Colon (tissue), 2 donors: ENCODE measurements around the gene EIF2S2.

Experiments
- FAIRE-seq: peaks from 2 replicates; lab custom pipeline; 2012; peaks lifted over from hg19 to GRCh38; lab: Jason Lieb, UNC
- donor health status: control.
- donor health status: control.

EIF2S2 gene

DNA sequence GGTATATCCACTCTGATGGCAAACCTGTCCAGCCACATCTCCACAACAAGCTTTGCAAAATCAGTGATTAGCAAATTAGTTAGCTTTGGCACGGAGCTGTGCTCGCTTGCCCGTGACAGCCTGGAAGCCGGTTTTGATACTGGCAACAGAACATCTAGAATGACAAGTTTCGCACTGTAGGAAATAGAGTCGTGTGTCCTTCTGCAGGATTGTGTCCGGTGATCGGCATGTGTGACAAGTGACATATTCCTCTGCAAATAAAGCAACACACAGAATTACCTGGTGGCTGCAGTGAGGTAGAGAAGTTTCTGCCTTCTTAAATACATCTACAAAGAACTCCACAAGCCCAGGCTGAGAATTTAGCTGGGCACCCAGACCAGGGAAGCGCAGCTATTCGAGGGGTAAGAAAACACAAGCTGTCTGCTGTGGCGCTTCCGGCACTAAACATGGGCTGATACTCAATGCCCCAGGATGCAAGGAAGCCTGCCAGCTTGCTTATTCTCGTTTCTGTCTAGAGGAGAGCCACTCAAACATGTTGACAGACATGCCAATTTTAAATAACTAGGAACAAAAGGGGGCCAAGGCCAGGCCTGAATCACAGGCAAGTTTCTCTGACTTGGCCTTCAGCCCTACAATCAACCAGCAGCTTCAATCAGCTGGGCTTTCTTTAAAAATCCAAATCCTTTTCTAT is 22.2 kb downstream of the EIF2S2 start:
- FAIRE-seq, result no peak

DNA sequence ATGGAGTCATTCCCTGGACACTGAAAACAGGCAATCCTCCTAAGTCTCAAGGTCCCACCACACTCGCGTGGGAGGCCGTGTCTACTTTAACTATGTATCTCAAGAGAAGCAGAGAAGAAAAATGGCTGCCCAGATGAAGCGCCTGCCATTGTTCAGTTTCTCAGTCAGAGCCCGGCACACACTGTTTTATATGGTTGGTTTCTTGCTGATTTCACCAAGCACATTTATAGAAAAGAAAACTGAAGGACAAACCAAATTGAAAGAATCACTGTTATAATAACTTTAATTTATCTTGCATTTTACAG is 22.9 kb downstream of the EIF2S2 start:
- no peak for FAIRE-seq

DNA sequence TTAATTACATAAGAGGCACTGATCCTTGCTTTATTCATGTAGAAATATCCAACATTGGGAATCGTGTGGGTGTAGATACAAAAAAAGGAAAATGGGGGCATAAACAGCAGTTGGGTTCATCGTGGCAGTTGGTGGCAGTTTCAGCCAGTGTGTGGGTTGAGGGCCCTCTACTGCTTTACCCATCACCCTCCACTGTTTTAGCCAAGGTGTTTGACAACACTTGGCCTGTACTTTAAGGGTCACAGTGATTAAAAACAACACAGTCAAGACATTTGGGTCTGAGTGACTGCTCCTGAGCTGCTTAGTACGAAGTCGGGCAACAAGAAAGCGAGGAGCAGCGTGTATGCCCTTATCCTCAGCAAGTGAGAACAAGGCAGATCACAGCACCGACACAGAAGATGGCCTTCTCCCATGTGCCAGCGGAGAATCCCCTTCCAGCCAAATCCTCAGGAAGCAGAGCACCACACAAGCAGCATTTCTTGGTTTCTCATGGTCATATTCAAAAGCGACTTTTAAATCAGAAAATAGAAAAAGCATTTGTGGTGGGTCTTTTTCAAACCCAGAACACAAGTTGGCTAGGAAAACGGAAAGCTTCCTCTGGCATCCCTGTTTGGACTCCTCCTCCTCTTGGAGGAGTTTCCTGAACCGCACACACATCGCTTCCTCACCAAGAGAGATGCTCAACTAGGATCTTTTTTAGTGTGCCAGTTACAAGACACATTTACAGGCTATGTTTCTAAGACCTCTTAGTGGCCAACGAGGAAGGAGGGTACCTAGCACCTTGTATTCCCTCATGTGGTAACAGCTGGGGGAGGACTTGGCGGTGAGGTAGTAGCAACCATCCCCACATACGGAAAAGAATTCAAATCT is 23.5 kb downstream of the EIF2S2 start:
- no peak for FAIRE-seq

GRCh38 chr20:34085544-34086040 is 26.5 kb downstream of the EIF2S2 start:
- FAIRE-seq, result no peak

DNA sequence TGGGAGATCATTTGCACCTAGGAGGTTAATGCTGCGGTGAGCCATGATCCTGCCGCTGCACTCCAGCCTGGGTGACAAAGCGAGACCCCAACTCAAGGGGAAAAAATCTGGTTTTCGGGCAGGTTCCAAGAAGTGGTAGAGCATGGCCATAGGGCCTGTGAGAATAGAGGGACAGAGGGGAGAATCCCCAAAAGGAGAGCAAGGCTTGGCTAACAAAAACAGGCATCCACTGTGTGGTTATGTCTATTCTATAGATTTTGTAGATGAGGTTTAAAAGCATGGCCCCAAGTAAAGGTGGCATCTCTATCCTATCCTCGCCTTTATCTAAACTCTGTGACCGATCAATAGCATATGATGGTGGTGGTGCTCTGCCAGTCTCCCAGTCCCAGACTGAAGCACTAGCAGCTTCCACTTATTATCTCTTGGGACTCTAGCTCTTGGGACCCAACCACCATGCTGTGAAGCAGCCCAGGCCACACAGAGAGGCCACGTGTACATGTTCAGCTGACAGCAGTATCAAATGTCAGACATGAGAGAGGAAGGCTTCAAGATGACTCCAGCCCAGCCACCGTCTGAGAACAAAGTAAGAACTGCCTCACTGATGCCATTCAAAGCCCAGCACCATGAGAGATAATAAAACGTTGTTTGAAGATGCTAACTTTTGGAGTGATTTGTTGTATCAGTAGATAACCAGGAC is 27.7 kb downstream of the EIF2S2 start:
- no peak for FAIRE-seq

DNA sequence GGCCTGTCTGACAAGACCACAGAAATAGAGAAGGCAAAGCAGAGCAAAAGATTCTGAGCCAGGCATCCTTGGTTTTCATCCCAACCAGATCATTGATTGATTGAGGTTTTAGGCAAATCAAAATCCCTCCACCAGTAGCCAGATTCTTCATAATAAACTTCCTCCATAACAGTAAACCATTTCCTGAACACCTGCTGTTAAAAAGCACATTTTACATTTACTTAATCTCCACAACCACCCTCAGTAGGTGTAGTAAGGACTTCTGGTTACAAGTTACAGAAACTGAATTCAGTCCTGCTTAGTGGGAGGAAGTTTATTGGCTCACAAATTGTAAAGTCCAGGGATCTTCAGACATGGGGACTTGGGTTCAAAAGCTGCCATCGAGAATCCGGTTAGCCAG is 28.3 kb downstream of the EIF2S2 start:
- no peak for FAIRE-seq

DNA sequence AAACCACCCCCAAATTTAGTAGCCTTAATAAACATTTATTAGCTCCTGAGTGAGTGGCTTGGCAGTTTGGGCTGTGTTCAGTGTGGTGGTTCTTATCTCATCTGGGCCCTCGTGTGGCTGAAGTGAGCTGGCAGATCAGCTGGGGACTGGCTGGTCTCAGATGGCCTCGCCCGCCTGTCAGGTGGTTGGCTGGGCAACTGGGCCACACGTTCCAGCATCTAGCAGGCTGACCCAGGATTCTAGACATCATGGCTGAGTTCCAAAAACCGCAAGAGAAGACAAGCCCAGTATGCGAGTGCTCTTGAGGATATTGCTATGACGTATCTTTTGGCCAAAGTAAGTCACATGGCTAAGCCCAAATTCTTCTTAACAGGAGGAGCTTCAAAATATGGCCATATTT is 28.9 kb downstream of the EIF2S2 start:
- FAIRE-seq, result no peak

DNA sequence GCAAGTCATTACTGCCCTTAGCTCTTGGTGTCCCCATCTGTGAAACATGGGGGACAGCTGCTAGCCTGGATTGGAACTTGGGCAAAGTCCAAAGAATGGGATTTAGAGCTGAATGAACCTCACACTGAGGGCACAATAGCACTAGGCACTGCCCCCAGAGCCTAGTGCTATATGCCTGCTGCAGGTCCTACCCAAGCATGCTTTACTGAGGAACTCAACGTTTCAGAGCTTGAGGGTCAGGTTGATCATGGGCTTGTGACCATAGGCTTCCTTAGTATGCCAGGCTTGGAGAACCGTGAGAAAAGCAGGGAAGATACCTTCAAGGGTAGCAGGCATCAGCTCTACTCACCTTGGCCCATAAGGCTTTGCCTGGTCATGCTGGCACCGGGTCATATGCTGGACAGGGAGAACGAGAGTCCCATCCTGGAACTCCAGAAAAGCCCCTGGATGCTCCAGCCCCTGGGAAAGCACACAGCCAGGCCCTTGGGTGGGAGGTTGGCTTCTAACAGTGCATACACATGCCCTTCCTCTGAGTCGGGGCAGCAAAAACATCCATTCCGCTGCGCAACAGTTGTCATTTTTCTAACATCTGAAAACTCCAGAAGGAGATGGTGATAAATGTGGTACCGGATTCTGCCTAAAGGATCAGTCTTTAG is 29.7 kb downstream of the EIF2S2 start:
- no peak for FAIRE-seq

DNA sequence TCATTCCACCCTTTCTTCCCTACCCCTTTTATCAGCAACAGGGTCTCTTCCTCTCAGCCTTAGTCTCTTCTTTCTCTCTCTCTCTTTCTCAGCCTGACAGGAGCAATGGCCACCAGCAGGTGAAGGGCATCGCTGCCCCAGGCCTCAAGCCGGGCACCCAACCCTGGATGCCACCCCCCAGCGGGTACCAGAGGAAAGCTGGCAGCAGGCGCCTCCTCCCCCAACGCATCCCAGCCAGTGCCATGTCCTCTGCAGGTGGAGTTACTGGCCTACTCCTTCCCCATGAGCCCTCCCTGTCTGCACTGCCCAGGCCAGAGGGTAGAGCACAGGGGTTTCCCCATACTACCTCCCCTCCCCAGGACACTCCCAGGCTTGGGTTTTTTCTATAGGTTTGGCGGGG is 32.2 kb downstream of the EIF2S2 start:
- FAIRE-seq, result no peak

DNA sequence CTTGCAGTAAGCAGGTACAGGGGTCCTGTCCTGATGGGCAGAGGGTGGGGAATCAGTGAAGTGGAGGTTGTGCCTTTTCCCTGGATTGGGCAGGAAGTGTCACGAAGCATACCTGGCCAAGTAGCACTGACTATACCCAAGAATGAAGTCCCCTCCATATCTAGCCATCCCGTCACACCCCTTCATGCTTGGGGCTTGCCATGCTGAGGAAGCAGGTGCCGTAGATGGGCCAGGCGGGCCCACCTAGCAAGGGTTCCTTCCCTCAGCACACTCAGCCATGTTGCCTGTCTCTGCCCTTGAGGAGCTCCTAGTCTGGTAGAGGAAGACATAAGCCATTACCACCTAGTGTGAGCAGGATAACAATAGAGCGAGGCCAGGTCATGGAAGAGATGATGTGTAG is 33.5 kb downstream of the EIF2S2 start:
- no peak for FAIRE-seq

- no peak for FAIRE-seq
Observed at GRCh38 chr20:34076952-34077351, 35.1 kb downstream of the EIF2S2 start.

- FAIRE-seq, result no peak
Observed at GRCh38 chr20:34075647-34076046, 36.4 kb downstream of the EIF2S2 start.

DNA sequence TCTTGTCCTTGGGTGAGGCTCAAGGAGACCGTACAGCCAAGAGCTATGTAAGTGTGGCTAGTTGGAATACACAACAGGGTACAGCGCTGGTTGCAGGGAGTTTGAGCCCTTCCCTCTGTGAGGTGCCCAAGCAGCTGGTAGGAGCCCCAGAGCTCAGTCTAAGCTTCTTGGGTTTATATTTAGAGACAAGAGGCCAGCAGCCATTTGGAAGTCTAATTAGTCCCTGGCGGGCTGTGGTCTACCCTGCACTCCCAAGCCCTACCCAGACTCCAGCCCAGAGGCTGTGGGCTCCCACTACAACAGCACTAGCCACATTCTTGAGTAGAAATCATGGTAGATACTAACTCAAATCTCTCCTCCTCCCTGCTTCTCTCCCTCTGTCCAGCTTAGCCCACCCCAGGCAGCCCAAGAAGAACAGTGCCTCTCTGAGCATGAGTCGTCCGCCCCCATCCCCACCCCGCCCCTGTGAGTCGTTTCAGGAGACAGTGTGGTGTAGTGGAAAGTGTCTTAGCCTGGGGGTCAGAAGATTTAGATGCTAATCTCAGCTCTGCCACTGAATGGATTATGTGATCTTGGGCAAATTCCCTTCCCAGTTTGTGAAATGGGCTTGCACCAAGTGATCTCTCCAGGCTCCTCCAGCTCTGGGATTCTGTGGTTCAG is 37.8 kb downstream of the EIF2S2 start:
- no peak for FAIRE-seq

- no peak for FAIRE-seq
Observed at GRCh38 chr20:34072778-34073177, 39.3 kb downstream of the EIF2S2 start.

GRCh38 chr20:34072076-34072475 is 40.0 kb downstream of the EIF2S2 start:
- no peak for FAIRE-seq

DNA sequence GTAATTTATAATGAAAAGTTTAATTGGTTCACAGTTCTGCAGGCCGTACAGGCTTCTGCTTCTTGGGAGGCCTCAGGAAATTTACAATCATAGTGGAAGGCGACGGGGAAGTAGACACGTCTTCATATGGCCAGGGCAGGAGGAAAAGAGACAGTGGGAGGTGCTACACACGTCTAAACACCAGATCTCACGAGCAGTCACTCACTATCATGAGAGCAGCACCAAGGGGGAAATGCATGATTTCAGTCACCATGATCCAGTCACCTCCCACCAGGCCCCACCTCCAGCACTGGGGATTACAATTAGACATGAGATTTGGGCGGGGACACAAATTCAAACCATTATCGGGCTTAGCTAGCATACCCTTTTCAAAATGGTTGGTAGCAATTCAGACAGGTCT is 41.2 kb downstream of the EIF2S2 start:
- no peak for FAIRE-seq

DNA sequence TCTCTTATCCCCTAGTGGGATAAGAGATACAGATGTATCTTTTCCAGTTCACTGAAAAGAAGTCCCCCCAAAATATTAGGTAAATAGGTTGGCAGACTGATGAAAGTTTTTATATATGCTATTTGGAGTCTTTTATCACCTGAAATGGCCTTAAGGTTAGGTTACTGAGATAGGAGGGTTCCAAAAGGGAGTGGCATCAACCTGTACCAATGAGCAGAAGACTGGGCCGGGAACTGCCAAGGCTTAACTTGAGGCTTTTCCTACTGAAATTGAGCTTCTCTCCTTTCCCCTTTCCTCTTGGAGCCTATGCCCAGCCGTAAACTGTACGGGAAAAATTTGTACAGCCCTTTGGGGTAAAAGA is 42.0 kb downstream of the EIF2S2 start:
- no peak for FAIRE-seq

GRCh38 chr20:34069341-34070078 is 42.5 kb downstream of the EIF2S2 start:
- no peak for FAIRE-seq

GRCh38 chr20:34068001-34068400 is 44.0 kb downstream of the EIF2S2 start:
- no peak for FAIRE-seq

- FAIRE-seq, result no peak
Observed at GRCh38 chr20:34066476-34067090, 45.5 kb downstream of the EIF2S2 start.

DNA sequence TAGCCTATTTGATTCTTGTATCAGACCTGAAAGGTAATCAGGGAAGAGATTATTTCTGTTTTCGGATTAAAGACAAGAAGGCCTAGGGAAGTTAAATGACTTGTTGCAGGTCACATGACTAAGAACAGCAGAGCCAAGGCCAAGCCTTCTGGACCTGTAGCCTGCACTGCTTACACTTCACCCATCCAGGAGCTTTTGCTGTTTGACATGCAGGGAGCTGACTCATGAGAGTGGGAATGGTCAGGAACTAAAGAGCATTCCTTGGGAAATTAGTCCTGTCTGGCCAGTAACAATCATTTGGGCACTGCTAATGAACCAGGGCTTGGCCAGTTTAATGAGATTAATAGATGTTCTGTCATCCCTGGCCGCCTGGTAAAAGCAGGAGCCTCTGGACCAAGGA is 46.8 kb downstream of the EIF2S2 start:
- FAIRE-seq, result no peak
